HCT116 (cell line): ENCODE data around the gene TOMM70. TPM values are rescaled to one million over a fixed set of nuclear protein-coding genes. Genes with fewer than 3 reads are reported as not detected.

Experiments
- ATAC-seq: fragments of 200-7000 bp; cut with Tn5 transposase; 2 replicates; pipeline ENCODE4 v1.9.1; 2020; ENCODE audit warnings: mild to moderate bottlenecking, moderate library complexity
- BruUV-seq: library from RNA; stranded (reverse); fragments of 400-500 nt; replicated peaks from 2 replicates; lab custom pipeline; 2021; lab: Mats Ljungman, UMichigan
- CTCF ChIA-PET: fragments of 300-600 bp; sonication (Branson Sonifier 250); formaldehyde crosslinking; loops from one replicate; lab custom pipeline; 2021; ENCODE audit warnings: antibody characterized with exemption; lab: Charles Lee
- POLR2A ChIA-PET: fragments of 300-600, 350-600 bp; sonication (Branson Sonifier 250); formaldehyde crosslinking; loops from one replicate; lab custom pipeline; 2021; ENCODE audit warnings: antibody characterized with exemption; lab: Charles Lee
- RAD21 ChIA-PET, 2 experiments: fragments of 300-600 bp; sonication (Branson Sonifier 250); formaldehyde crosslinking; loops; one replicate each; lab custom pipeline; 2023; ENCODE audit warnings: low total read pairs in 2 of 2; ENCODE audit not compliant: uncharacterized antibody in 2 of 2, unreplicated experiment in 2 of 2, low non-redundant PET in 1 of 2; lab: Charles Lee
- DNase-seq: peaks from one replicate; pipeline ENCODE4 v3.0.0-alpha.2; 2010; ENCODE audit warnings: low read depth, low spot score
- H2AFZ ChIP-seq: fragments of 200-600 bp; shearing (Covaris generic), sonication (generic); 2 replicates; pipeline ENCODE4 v1.6.1; 2017; ENCODE audit warnings: low read depth, mixed run types, mixed read lengths, antibody characterized with exemption, low read length; ENCODE audit not compliant: poor library complexity, severe bottlenecking
- H3K27ac ChIP-seq: 2 replicates; pipeline ENCODE4 v1.5.1; 2012; ENCODE audit warnings: low read depth, low read length
- H3K27me3 ChIP-seq: fragments of 200-600 bp; sonication (generic); 2 replicates; pipeline ENCODE4 v1.6.1; 2016; ENCODE audit warnings: mixed run types, low read length, mixed read lengths; ENCODE audit not compliant: insufficient read depth
- H3K36me3 ChIP-seq, 2 experiments: fragments of 200-500 bp in 1 of 2; fragments of 200-600 bp in 1 of 2; sonication (Bioruptor generic) in 1 of 2; sonication (generic) in 1 of 2; 2 replicates each; pipeline versions ENCODE4 v1.5.1 to v1.6.1; 2014 to 2016; ENCODE audit warnings: low read length in 2 of 2, inconsistent platforms in 1 of 2, mixed read lengths in 1 of 2, mixed run types in 1 of 2; ENCODE audit not compliant: insufficient read depth in 2 of 2, control insufficient read depth in 1 of 2
- H3K4me1 ChIP-seq, 2 experiments: fragments of 200-600 bp in 1 of 2; sonication (generic) in 1 of 2; 2 replicates each; pipeline versions ENCODE4 v1.5.1 to v1.6.1; 2012 to 2017; ENCODE audit warnings: low read length in 2 of 2, inconsistent platforms in 1 of 2, mild to moderate bottlenecking in 1 of 2, mixed read lengths in 1 of 2, mixed run types in 1 of 2, moderate library complexity in 1 of 2; ENCODE audit not compliant: insufficient read depth in 2 of 2, control insufficient read depth in 1 of 2
- H3K4me2 ChIP-seq: fragments of 200-600 bp; sonication (generic); 2 replicates; pipeline ENCODE4 v1.6.1; 2017; ENCODE audit warnings: mixed run types, low read length, mixed read lengths
- H3K4me3 ChIP-seq, 2 experiments: fragments of 200-600 bp in 1 of 2; sonication (generic) in 1 of 2; replicated peaks in 1 of 2; 2 replicates each; pipeline ENCODE4 v1.5.1; 2011 to 2016; ENCODE audit warnings: low read length in 2 of 2, control low read depth in 1 of 2, low read depth in 1 of 2, mild to moderate bottlenecking in 1 of 2, mixed read lengths in 1 of 2, mixed run types in 1 of 2
- H3K79me2 ChIP-seq: fragments of 200-600 bp; sonication (generic); 2 replicates; pipeline ENCODE4 v1.6.1; 2017; ENCODE audit warnings: mild to moderate bottlenecking, mixed run types, low read length, moderate library complexity, mixed read lengths; ENCODE audit not compliant: insufficient read depth
- H3K9ac ChIP-seq: fragments of 200-600 bp; sonication (generic); 2 replicates; pipeline ENCODE4 v1.6.1; 2016; ENCODE audit warnings: low read length, mixed read lengths
- H3K9me2 ChIP-seq: fragments of 200-600 bp; sonication (generic), shearing (Covaris generic); 2 replicates; pipeline ENCODE4 v1.6.1; 2017; ENCODE audit warnings: mixed run types, mild to moderate bottlenecking, moderate library complexity; ENCODE audit not compliant: insufficient read depth
- H3K9me3 ChIP-seq, 2 experiments: fragments of 200-500 bp in 1 of 2; fragments of 200-600 bp in 1 of 2; sonication (Bioruptor generic) in 1 of 2; sonication (generic) in 1 of 2; 2 replicates each; pipeline ENCODE4 v1.6.1; 2014 to 2017; ENCODE audit warnings: low read length in 2 of 2, mixed read lengths in 2 of 2, inconsistent platforms in 1 of 2, low read depth in 1 of 2, mild to moderate bottlenecking in 1 of 2, mixed run types in 1 of 2, moderate library complexity in 1 of 2; ENCODE audit not compliant: control insufficient read depth in 1 of 2, insufficient read depth in 1 of 2
- H4K20me1 ChIP-seq: fragments of 200-600 bp; sonication (generic), shearing (Covaris generic); 2 replicates; pipeline ENCODE4 v1.6.1; 2017; ENCODE audit warnings: mixed run types, mild to moderate bottlenecking, moderate library complexity; ENCODE audit not compliant: insufficient read depth
- CBX3 ChIP-seq: IDR thresholded peaks from 2 replicates; pipeline ENCODE4 v1.6.1; 2012; ENCODE audit warnings: low read depth
- EGR1 ChIP-seq: IDR thresholded peaks from 2 replicates; pipeline ENCODE4 v1.6.1; 2012; ENCODE audit warnings: low read depth
- ELF1 ChIP-seq: IDR thresholded peaks from 2 replicates; pipeline ENCODE4 v1.6.1; 2012; ENCODE audit warnings: low read depth, borderline replicate concordance
- EZH2 ChIP-seq: fragments of 200-600 bp; sonication (generic); IDR thresholded peaks from 2 replicates; pipeline ENCODE4 v1.6.1; 2017; ENCODE audit warnings: antibody characterized with exemption, mixed run types
- EZH2phosphoT487 ChIP-seq: fragments of 200-600 bp; IDR thresholded peaks from 2 replicates; pipeline ENCODE4 v1.6.1; 2018; ENCODE audit warnings: antibody characterized with exemption, borderline replicate concordance
- FOSL1 ChIP-seq: IDR thresholded peaks from 2 replicates; pipeline ENCODE4 v1.6.1; 2012; ENCODE audit warnings: low read depth
- JUND ChIP-seq: IDR thresholded peaks from 2 replicates; pipeline ENCODE4 v1.6.1; 2012
- POLR2A ChIP-seq: IDR thresholded peaks from 2 replicates; pipeline ENCODE4 v1.7.0; 2011; ENCODE audit warnings: borderline replicate concordance; ENCODE audit not compliant: insufficient read depth, insufficient read length; ENCODE audit errors: extremely low read depth
- POLR2AphosphoS5 ChIP-seq: IDR thresholded peaks from 2 replicates; pipeline ENCODE4 v1.6.1; 2011; ENCODE audit warnings: mild to moderate bottlenecking, low read depth, low read length, moderate library complexity
- SIN3A ChIP-seq: IDR thresholded peaks from 2 replicates; pipeline ENCODE4 v1.6.1; 2012; ENCODE audit warnings: low read depth
- SP1 ChIP-seq: IDR thresholded peaks from 2 replicates; pipeline ENCODE4 v1.6.1; 2012; ENCODE audit warnings: low read depth
- SRF ChIP-seq: IDR thresholded peaks from 2 replicates; pipeline ENCODE4 v1.6.1; 2012; ENCODE audit warnings: low read depth
- TCF7L2 ChIP-seq: IDR thresholded peaks from 2 replicates; pipeline ENCODE4 v1.7.0; 2011; ENCODE audit warnings: borderline replicate concordance, inconsistent platforms; ENCODE audit not compliant: insufficient read depth, insufficient read length; ENCODE audit errors: extremely low read depth
- YY1 ChIP-seq: IDR thresholded peaks from 2 replicates; pipeline ENCODE4 v1.6.1; 2011; ENCODE audit warnings: low read length, low read depth, moderate library complexity, mild to moderate bottlenecking; ENCODE audit not compliant: insufficient replicate concordance; ENCODE audit errors: extremely low read depth
- ZFX ChIP-seq: fragments of 450-650 bp; IDR thresholded peaks from 2 replicates; pipeline ENCODE4 v1.6.1; 2017
- ZNF274 ChIP-seq: fragments of 200-500 bp; sonication (Bioruptor generic); IDR thresholded peaks from 2 replicates; pipeline ENCODE4 v1.6.1; 2014; ENCODE audit warnings: mild to moderate bottlenecking, low read depth, low read length, inconsistent platforms
- intact Hi-C: fragments of 100-400 bp; cut with micrococcal nuclease; formaldehyde crosslinking; loops from 2 replicates; pipeline ENCODE4 v1.10.0; 2022
- total RNA-seq: library from RNA; stranded (reverse); gene quantifications from one replicate; pipeline ENCODE4 v1.2.1, GENCODE V29; 2021; ENCODE audit not compliant: unreplicated experiment
- TF ChIP-seq, protein P1 (sequence below): IDR thresholded peaks from 2 replicates; pipeline ENCODE4 v1.6.1; 2012; ENCODE audit warnings: low read depth
- TF ChIP-seq, protein P2 (sequence below): IDR thresholded peaks from 2 replicates; pipeline ENCODE4 v1.6.1; 2012
- TF ChIP-seq, protein P3 (sequence below): IDR thresholded peaks from 2 replicates; pipeline ENCODE4 v1.6.1; 2012

Gene TOMM70
- total RNA-seq, 1 experiment from 2014 or later = 54.9 TPM

- ChIA-PET POLR2A (no interaction called here), CTCF (interaction anchor here (0.6 kb wide), 1 partner anchor 189 kb away, joined by 3 read pairs; no protein-coding TSS in a partner anchor), RAD21 (no interaction called here)
- Histone ChIP-seq H3K9me2 (no peaks in the 10 kb centered on the region), H3K36me3 (no peaks in the 10 kb centered on the region), H3K4me1 (peaks cover 14 to 24% of the 10 kb centered on the region in 2 experiments), H3K27ac (no peak overlapping the region), H3K79me2 (peaks cover 31% of the 10 kb centered on the region), H3K27me3 (no peaks in the 10 kb centered on the region), H3K9ac (no peak overlapping the region), H2AFZ (no peak overlapping the region), H3K4me3 (no peak overlapping the region), H3K9me3 (no peaks in the 10 kb centered on the region), H4K20me1 (no peaks in the 10 kb centered on the region), H3K4me2 (no peak overlapping the region)
- ATAC-seq = no peak
- DNase-seq = no peak
- intact Hi-C loops = no loop called here
- BruUV-seq = no TSS peak
- no peak for TF ChIP-seq SIN3A
- TF ChIP-seq EZH2phosphoT487 = no peak
- no peak for TF ChIP-seq FOSL1
- TF ChIP-seq, protein P1, sequence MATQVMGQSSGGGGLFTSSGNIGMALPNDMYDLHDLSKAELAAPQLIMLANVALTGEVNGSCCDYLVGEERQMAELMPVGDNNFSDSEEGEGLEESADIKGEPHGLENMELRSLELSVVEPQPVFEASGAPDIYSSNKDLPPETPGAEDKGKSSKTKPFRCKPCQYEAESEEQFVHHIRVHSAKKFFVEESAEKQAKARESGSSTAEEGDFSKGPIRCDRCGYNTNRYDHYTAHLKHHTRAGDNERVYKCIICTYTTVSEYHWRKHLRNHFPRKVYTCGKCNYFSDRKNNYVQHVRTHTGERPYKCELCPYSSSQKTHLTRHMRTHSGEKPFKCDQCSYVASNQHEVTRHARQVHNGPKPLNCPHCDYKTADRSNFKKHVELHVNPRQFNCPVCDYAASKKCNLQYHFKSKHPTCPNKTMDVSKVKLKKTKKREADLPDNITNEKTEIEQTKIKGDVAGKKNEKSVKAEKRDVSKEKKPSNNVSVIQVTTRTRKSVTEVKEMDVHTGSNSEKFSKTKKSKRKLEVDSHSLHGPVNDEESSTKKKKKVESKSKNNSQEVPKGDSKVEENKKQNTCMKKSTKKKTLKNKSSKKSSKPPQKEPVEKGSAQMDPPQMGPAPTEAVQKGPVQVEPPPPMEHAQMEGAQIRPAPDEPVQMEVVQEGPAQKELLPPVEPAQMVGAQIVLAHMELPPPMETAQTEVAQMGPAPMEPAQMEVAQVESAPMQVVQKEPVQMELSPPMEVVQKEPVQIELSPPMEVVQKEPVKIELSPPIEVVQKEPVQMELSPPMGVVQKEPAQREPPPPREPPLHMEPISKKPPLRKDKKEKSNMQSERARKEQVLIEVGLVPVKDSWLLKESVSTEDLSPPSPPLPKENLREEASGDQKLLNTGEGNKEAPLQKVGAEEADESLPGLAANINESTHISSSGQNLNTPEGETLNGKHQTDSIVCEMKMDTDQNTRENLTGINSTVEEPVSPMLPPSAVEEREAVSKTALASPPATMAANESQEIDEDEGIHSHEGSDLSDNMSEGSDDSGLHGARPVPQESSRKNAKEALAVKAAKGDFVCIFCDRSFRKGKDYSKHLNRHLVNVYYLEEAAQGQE = no peak
- TF ChIP-seq TCF7L2 = no peak
- TF ChIP-seq, protein P2, sequence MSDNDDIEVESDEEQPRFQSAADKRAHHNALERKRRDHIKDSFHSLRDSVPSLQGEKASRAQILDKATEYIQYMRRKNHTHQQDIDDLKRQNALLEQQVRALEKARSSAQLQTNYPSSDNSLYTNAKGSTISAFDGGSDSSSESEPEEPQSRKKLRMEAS = no peak
- TF ChIP-seq SRF = no peak
- TF ChIP-seq, protein P3, sequence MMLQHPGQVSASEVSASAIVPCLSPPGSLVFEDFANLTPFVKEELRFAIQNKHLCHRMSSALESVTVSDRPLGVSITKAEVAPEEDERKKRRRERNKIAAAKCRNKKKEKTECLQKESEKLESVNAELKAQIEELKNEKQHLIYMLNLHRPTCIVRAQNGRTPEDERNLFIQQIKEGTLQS = no peak
- no peak for TF ChIP-seq YY1
- TF ChIP-seq POLR2AphosphoS5 = no peak
- TF ChIP-seq CBX3 = no peak
- TF ChIP-seq ELF1 = no peak
- TF ChIP-seq POLR2A = no peak
- no peak for TF ChIP-seq SP1
- no peak for TF ChIP-seq ZFX
- TF ChIP-seq EZH2 = no peak
- TF ChIP-seq EGR1 = no peak
- no peak for TF ChIP-seq JUND
- TF ChIP-seq ZNF274 = no peak
- TF ChIP-seq, all 23 proteins: peak for 0
These were observed 2.0 kb upstream of the TOMM70 start for GRCh38 chr3:100402891-100403290.
